ENCODE results near the gene FUT4. TPM values are rescaled to one million over a fixed set of nuclear protein-coding genes. Genes with fewer than 3 reads are reported as not detected.
"Not testable (repeated sequence)": the region's sequence is repeated elsewhere in the genome, so short reads cannot be mapped to it uniquely, and the experiment has no call there.

The FUT4 gene, protein sequence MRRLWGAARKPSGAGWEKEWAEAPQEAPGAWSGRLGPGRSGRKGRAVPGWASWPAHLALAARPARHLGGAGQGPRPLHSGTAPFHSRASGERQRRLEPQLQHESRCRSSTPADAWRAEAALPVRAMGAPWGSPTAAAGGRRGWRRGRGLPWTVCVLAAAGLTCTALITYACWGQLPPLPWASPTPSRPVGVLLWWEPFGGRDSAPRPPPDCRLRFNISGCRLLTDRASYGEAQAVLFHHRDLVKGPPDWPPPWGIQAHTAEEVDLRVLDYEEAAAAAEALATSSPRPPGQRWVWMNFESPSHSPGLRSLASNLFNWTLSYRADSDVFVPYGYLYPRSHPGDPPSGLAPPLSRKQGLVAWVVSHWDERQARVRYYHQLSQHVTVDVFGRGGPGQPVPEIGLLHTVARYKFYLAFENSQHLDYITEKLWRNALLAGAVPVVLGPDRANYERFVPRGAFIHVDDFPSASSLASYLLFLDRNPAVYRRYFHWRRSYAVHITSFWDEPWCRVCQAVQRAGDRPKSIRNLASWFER
- total RNA-seq (2014; rRNA removed; shearing (Covaris generic)): 3.0 and 3.2 TPM in 2 replicates

DNA sequence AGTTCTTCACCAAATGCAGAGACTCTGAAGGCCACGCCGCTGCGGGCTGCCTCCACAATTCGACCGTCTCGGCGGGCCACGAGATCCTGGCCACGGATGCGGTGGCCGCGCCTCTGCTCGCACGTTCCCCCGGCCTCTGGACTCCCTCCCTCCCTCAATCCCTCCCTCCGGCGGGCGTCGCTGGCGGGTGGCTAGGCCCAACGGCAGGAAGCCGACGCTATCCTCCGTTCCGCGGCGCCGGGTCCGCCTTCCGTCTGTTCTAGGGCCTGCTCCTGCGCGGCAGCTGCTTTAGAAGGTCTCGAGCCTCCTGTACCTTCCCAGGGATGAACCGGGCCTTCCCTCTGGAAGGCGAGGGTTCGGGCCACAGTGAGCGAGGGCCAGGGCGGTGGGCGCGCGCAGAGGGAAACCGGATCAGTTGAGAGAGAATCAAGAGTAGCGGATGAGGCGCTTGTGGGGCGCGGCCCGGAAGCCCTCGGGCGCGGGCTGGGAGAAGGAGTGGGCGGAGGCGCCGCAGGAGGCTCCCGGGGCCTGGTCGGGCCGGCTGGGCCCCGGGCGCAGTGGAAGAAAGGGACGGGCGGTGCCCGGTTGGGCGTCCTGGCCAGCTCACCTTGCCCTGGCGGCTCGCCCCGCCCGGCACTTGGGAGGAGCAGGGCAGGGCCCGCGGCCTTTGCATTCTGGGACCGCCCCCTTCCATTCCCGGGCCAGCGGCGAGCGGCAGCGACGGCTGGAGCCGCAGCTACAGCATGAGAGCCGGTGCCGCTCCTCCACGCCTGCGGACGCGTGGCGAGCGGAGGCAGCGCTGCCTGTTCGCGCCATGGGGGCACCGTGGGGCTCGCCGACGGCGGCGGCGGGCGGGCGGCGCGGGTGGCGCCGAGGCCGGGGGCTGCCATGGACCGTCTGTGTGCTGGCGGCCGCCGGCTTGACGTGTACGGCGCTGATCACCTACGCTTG, at the start of gene FUT4:
Gene FUT4, plus strand, starts transcription at position 227 of the 951 bp plus-strand sequence. Its CDS starts 213 bp downstream, at position 440.
- Histone ChIP-seq H3K4me1 (replicated peaks) (peaks cover 13% of the 10 kb centered on the region), H3K27me3 (replicated peaks) (no peaks in the 10 kb centered on the region), H3K27ac (peak within 1 kb of the TSS; percentile 92), H3K4me3 (peak within 1 kb of the TSS; percentile 68), H3K36me3 (peaks cover 6% of the 10 kb centered on the region; the same call in 1 of the 2 replicates), H3K9me3 (replicated peaks) (no peaks in the 10 kb centered on the region)
- peak; percentile 76 to 79 for DNase-seq (ENCODE audit: low read depth in 1 of 2, low spot score in 2 of 2)

DNA sequence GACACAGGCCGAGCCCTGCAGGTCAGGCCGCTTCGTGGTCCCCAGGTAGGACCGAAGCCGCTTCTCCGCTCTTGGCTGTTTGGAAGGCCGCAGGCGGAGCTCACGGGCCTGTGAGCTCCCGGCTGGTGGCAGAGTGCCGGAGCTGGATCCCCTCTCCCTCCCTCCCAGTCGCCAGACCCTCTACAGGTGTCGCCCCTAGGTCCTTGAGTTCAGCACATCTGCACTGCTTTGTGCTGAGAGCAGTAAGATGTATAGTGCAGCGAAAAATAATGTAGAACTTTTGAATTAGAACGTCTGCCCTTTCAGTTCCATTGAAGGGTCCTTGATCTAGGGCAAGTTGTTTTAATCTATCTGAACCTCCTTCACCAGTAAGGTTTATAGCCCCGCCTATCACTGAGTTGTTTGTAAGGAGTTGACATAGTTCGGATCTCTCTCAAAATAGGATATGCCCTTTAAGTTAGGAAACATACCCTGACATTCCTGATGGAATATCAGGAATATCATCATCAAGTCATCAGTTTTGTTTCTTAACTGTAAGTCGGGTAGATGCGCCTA, 49.5 kb upstream of the FUT4 start:
- Histone ChIP-seq H3K27me3 (replicated peaks) (no peaks in the 10 kb centered on the region), H3K4me1 (replicated peaks) (peaks cover 4% of the 10 kb centered on the region; the same call in 1 of the 2 replicates), H3K9me3 (replicated peaks) (no peaks in the 10 kb centered on the region), H3K36me3 (peaks cover 3% of the 10 kb centered on the region; the same call in 1 of the 2 replicates), H3K27ac (peak overlapping the region; percentile 87; the same call in 1 of the 2 replicates), H3K4me3 (peak overlapping the region; percentile 72)
- no peak for DNase-seq (ENCODE audit: low read depth in 1 of 2, low spot score in 2 of 2)

DNA sequence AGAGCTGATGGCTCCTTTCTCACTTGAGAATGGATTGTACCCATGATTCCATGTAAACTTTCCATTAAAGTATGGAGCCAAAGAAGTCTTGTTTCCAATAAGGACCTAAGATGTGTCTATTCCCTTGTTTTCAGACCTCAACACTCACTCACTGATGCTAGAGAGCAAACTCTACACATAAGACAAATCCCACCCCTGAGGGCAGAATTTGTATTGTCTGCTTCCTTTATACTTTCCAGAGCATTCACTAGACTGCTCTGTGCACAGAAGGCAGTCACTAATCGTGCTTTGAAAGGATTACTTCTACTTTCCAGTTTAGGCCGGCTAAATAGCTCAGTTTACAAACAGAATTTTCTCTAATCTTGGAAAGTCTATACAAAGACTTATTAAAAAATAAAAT, 43.5 kb upstream of the FUT4 start:
- no peak overlapping the region for H3K4me3 ChIP-seq
- no peak overlapping the region for H3K27ac ChIP-seq
- H3K27me3 ChIP-seq (replicated peaks): no peaks in the 10 kb centered on the region
- no peaks in the 10 kb centered on the region for H3K9me3 ChIP-seq (replicated peaks)
- no peaks in the 10 kb centered on the region; the same call in 1 of the 2 replicates for H3K36me3 ChIP-seq
- no peak for DNase-seq (ENCODE audit: low read depth in 1 of 2, low spot score in 2 of 2)
- no peaks in the 10 kb centered on the region for H3K4me1 ChIP-seq (replicated peaks)

DNA sequence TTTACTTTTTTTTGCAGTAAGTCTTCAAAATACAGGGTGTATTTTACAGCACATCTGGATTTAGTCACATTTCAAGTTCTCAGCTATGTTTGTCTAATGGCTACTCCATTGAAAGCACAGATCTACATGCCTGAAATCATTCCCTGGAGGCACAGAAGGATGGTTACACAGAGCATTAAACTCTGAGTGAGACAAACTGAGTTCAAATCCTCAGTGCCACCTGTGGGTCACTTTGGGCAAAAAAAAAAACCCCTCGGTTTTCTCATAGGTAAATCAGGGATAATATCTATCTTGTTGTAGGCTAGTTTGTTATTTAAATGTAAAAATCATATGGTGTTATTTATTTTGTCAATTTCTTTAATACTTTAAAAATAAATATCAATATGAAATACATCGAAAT, 42.2 kb upstream of the FUT4 start:
- Histone ChIP-seq H3K27me3 (replicated peaks) (no peaks in the 10 kb centered on the region), H3K4me3 (no peak overlapping the region), H3K27ac (no peak overlapping the region), H3K36me3 (no peaks in the 10 kb centered on the region; the same call in 1 of the 2 replicates), H3K4me1 (replicated peaks) (no peaks in the 10 kb centered on the region), H3K9me3 (replicated peaks) (no peaks in the 10 kb centered on the region)
- no peak for DNase-seq (ENCODE audit: low read depth in 1 of 2, low spot score in 2 of 2)

DNA sequence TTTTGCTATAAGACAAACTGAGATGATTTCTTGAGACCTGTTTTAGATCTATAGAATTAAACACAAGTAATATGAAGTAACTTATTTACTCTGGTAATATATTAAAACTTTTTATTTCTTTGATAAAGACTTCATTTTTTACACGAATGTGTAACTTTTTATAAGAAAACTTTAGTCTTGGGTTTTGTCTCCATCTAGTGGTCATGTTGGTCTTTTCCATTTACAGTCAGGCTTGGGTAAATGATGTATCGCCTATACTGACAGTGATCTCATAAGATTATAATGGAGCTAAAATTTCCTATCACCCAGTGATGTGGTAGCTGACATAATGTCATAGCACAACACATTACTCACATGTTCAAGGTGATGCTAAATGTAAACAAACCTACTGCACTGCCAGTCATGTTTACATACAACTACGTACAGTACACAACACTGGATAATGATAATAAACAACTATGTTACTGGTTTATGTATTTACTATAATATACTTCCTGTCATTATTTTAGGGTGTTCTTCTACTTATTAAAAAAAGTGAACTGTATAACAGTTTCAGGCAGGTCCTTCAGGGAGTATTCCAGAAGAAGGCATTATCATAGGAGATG, 38.9 kb upstream of the FUT4 start:
- Histone ChIP-seq H3K4me3 (no peak overlapping the region), H3K4me1 (replicated peaks) (no peaks in the 10 kb centered on the region), H3K27ac (no peak overlapping the region), H3K27me3 (replicated peaks) (no peaks in the 10 kb centered on the region), H3K36me3 (no peaks in the 10 kb centered on the region), H3K9me3 (replicated peaks) (no peaks in the 10 kb centered on the region)
- DNase-seq (ENCODE audit: low read depth in 1 of 2, low spot score in 2 of 2): peak in 1 of 2 experiments; percentile 15

DNA sequence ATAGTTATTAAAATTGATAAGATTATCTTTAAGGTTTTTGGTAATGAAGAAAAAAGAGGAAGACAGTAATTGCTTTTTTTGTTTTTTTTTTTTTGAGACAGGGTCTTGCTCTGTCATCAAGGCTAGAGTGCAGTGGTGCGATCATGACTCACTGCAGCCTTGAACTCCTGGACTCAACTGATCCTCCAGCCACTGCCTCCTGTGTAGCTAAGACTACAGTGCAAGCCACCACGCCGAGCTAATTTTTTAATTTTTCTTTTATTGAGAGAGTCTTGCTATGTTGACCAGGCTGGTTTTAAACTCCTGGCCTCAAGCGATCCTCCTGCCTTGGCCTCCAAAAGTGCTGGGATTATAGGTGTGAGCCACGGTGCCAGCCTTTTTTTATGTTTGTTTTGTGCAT, 37.2 kb upstream of the FUT4 start:
- not testable (repeated sequence) for H3K9me3 ChIP-seq (replicated peaks); DNase-seq (ENCODE audit: low read depth in 1 of 2, low spot score in 2 of 2); H3K4me3 ChIP-seq

DNA sequence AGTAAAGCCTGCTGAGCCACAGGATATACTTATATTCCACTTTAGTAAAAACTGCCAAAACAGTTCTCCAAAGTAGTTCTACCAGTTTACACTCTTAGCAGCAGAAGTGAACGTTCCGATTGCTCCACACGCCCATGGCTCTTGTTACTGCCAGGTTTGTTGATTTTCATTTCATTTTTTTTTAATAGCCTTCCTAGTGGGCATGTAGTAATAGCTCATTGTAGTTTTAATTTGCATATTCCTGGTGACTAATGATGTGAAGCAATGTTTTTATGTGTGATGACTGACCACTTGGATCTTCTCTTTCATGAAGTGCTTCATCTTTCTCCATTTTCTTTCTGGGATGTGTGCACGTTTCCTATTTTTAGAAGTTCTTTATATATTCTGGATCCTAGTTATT, 36.2 kb upstream of the FUT4 start:
- Histone ChIP-seq H3K4me3 (no peak overlapping the region), H3K36me3 (no peaks in the 10 kb centered on the region), H3K9me3 (replicated peaks) (no peaks in the 10 kb centered on the region), H3K4me1 (replicated peaks) (no peaks in the 10 kb centered on the region), H3K27me3 (replicated peaks) (no peaks in the 10 kb centered on the region), H3K27ac (no peak overlapping the region)
- no peak for DNase-seq (ENCODE audit: low read depth in 1 of 2, low spot score in 2 of 2)

More for the DNA sequence above, 37.2 kb upstream of the FUT4 start:
- H3K36me3 ChIP-seq; H3K4me1 ChIP-seq (replicated peaks); H3K27me3 ChIP-seq (replicated peaks); H3K27ac ChIP-seq: not testable (repeated sequence)

DNA sequence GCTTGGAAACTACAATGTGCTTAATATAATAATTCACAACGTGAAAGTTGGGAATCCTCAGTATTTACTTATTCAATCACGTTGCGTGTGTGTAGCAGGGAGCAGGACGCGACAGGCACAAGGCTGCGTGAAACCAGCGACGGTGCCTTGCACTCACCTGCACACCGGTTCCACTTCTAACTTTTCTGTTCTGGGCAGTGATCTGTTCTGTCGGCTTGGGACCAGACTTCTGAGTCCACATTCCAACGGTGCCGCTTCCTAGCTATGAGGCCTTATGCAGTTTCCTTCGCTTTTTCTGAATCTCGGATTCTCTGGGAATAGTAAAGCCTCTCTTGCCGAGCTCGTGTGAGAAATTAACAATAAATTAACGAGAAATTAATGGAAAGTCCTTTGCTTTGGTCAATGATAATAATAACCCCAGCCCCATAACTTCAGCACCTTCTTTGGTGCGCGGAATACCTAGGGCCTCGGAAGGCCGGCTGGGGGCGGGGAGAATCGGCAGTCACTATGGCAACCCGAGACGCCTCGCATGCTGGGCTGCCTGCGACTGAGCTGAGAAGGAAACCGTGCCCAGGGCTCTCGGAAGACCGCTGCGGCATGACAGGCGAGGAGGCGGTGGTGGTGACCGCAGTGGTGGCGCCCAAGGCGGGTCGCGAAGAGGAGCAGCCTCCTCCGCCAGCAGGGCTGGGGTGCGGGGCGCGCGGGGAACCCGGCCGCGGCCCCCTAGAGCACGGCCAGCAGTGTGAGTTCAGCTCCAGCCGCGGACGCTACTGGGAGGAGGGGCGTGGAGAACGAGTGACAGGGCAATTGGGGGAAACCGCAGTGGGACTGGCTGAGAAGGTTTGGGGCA, 31.6 kb upstream of the FUT4 start, which contains the start of gene C11orf97:
Gene C11orf97, plus strand, starts transcription at position 530 of the 850 bp plus-strand sequence. Its CDS starts 68 bp downstream, at position 598.
- H3K4me1 ChIP-seq (replicated peaks): no peaks in the 10 kb centered on the region
- H3K27ac ChIP-seq: no peak within 1 kb of the TSS
- H3K27me3 ChIP-seq (replicated peaks): no peaks in the 10 kb centered on the region
- H3K36me3 ChIP-seq: no peaks in the 10 kb centered on the region
- peak; percentile 16 to 35 for DNase-seq (ENCODE audit: low read depth in 1 of 2, low spot score in 2 of 2)
- H3K9me3 ChIP-seq (replicated peaks): no peaks in the 10 kb centered on the region
- H3K4me3 ChIP-seq: peak within 1 kb of the TSS; percentile 24

DNA sequence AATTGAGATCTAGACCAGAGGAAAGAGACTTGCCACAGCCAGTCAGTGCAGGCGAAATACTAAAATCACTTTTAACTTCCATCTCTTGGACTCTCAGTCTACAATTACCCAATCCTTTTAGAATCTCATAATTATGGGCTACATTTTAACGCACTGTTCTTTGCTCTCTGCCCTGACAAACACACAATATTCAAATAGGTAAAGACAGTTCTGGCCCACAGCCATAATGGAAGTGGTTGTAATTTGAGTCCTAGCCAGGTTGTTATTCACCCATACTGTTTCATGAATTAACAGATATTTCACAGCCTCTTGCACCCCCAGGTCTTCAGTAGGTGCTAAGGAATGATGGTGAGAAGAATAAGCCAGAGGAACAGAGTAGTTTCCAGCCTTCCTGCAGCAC, 30.6 kb upstream of the FUT4 start:
- Histone ChIP-seq H3K36me3 (no peaks in the 10 kb centered on the region), H3K27me3 (replicated peaks) (no peaks in the 10 kb centered on the region), H3K4me1 (replicated peaks) (no peaks in the 10 kb centered on the region), H3K9me3 (replicated peaks) (no peaks in the 10 kb centered on the region), H3K27ac (no peak overlapping the region), H3K4me3 (no peak overlapping the region)
- DNase-seq (ENCODE audit: low read depth in 1 of 2, low spot score in 2 of 2): no peak

DNA sequence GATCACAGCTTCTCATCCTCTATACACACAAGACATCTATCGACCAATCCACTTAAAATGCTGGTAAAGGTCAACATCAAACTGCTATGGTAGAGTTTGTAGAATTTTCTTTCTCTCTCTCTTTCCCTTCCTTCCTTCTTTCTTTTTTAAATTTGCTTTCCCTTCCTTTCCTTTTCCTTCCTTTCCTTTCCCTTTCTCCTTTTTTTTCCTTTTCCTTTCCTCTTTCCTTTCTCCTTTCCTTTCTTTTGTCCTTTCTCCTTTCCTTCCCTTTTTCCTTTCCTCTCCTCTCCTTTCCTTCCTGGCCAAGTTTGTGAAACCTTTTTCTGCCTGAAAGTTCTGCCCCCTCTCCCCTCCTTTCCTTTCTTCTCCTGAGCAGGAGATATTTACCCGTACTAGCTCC, 28.3 kb upstream of the FUT4 start:
- H3K4me3 ChIP-seq: no peak overlapping the region
- H3K9me3 ChIP-seq (replicated peaks): no peaks in the 10 kb centered on the region
- no peaks in the 10 kb centered on the region for H3K4me1 ChIP-seq (replicated peaks)
- H3K36me3 ChIP-seq: no peaks in the 10 kb centered on the region
- H3K27me3 ChIP-seq (replicated peaks): no peaks in the 10 kb centered on the region
- no peak overlapping the region for H3K27ac ChIP-seq
- no peak for DNase-seq (ENCODE audit: low read depth in 1 of 2, low spot score in 2 of 2)

DNA sequence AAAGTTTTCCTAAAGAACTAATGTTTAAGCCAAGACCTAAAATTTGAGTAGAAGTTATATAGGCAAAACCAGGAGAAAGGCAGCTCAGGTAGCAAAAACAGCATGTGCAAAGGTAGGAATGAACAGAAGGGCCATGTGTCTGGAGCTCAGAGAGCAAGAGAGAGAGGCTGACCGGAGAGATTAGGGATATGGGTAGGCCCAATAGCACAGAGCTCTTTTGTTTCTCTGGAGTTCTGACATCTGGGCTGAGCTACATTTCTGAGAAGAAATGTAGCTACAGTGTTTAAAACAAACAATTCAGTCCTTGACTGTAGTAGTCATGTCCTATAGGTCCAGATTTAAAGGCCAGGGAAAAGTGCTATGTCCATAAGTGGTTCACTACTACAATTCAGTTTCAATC, 27.0 kb upstream of the FUT4 start:
- no peaks in the 10 kb centered on the region for H3K4me1 ChIP-seq (replicated peaks)
- H3K9me3 ChIP-seq (replicated peaks): no peaks in the 10 kb centered on the region
- no peak overlapping the region for H3K27ac ChIP-seq
- no peaks in the 10 kb centered on the region for H3K36me3 ChIP-seq
- no peak overlapping the region for H3K4me3 ChIP-seq
- no peaks in the 10 kb centered on the region for H3K27me3 ChIP-seq (replicated peaks)
- no peak for DNase-seq (ENCODE audit: low read depth in 1 of 2, low spot score in 2 of 2)

DNA sequence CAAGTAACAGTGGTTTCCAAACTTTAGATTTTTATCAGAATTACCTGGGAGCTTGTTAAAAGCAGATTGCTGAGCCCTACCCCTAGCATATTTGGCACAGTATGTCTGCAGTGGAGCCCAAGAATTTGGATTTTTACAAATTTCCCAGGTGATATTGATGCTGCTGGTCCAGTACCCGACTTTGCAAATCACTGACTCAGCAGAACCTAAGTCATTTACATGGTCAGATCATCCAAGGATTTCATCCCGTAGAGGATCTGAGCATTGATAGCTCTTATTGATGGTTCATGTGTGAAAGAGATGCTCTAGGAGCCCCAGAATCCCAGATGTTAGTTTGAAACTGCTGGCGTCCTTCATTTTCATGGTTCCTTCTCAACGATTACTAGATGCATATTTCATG, 25.4 kb upstream of the FUT4 start:
- Histone ChIP-seq H3K4me1 (replicated peaks) (no peaks in the 10 kb centered on the region), H3K27me3 (replicated peaks) (no peaks in the 10 kb centered on the region), H3K9me3 (replicated peaks) (no peaks in the 10 kb centered on the region), H3K27ac (no peak overlapping the region), H3K36me3 (no peaks in the 10 kb centered on the region), H3K4me3 (no peak overlapping the region)
- no peak for DNase-seq (ENCODE audit: low read depth in 1 of 2, low spot score in 2 of 2)
